Body of pancreas (tissue), 4 donors: ENCODE data around the gene CLDN22.

Source experiments
- POLR2A ChIP-seq, 3 donors: fragments of 450-650 bp; IDR thresholded peaks; one replicate each; pipeline ENCODE4 v1.6.1; 2016; ENCODE audit warnings: antibody characterized with exemption in 3 of 3, mild to moderate bottlenecking in 2 of 3
- TF ChIP-seq, protein P1 (sequence below), 7 experiments: fragments of 450-650 bp in 4 of 7; fragments of 200-600 bp in 3 of 7; sonication (generic) in 3 of 7; IDR thresholded peaks; one replicate each; pipeline ENCODE4 v1.5.1; 2016 to 2019; ENCODE audit warnings: antibody characterized with exemption in 7 of 7

GRCh38 chr4:183349673-183350072 lies 29.6 kb upstream of the CLDN22 start:
- TF ChIP-seq, protein P1, sequence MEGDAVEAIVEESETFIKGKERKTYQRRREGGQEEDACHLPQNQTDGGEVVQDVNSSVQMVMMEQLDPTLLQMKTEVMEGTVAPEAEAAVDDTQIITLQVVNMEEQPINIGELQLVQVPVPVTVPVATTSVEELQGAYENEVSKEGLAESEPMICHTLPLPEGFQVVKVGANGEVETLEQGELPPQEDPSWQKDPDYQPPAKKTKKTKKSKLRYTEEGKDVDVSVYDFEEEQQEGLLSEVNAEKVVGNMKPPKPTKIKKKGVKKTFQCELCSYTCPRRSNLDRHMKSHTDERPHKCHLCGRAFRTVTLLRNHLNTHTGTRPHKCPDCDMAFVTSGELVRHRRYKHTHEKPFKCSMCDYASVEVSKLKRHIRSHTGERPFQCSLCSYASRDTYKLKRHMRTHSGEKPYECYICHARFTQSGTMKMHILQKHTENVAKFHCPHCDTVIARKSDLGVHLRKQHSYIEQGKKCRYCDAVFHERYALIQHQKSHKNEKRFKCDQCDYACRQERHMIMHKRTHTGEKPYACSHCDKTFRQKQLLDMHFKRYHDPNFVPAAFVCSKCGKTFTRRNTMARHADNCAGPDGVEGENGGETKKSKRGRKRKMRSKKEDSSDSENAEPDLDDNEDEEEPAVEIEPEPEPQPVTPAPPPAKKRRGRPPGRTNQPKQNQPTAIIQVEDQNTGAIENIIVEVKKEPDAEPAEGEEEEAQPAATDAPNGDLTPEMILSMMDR (IDR thresholded peaks at IDR 0.05): no peak
- TF ChIP-seq POLR2A (IDR thresholded peaks at IDR 0.05): no peak
